Thyroid gland (tissue), 4 donors: ENCODE results near the gene NKAPL.

Source experiments
- POLR2A ChIP-seq, 2 donors: fragments of 450-650 bp; IDR thresholded peaks; one replicate each; pipeline ENCODE4 v1.6.1; 2017; ENCODE audit warnings: antibody characterized with exemption in 2 of 2, mild to moderate bottlenecking in 2 of 2, moderate library complexity in 1 of 2
- TF ChIP-seq, protein P1 (sequence below), 6 experiments: fragments of 200-600 bp in 3 of 6; fragments of 450-650 bp in 3 of 6; sonication (generic) in 3 of 6; IDR thresholded peaks; one replicate each; pipeline ENCODE4 v1.5.1; 2016 to 2019; ENCODE audit warnings: antibody characterized with exemption in 6 of 6, mild to moderate bottlenecking in 2 of 6, inconsistent platforms in 1 of 6, moderate library complexity in 1 of 6

DNA sequence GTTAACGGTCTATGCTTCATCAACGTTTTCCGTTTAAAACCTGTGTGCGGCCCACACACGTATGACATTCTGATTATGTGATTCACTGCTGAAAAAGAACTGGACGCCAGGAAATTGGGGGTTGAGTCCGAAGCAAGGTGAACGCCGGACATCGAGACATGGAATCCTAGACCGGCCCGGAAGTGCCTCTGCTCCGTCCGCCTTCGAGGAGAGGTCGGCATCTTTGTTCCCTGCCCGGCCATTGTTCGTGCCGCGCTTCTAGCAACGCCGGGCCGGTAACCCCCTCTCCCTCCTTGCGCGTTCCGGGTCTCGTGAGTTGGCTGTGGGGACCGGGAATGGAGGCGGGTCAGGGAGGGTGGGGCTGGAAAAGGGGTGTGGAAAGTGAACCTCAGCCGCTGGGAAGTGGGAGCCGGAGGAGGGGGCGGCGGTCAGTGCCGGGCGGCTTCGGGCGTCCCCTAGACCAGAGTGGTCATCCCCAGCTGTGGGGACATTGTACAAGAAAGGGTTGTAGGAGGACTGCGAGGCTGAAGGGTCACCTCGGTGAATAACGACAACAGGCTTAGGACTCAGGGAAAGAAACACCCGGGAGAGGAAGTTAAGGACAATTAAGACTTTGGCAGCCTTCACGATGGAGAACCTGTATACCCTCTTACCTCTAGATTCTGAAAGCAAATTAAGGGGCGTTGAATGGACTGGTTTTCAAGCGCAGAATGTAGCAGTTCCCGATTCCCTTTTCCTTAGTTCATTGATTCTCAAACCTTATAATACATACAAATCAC is 33.9 kb upstream of the NKAPL start, which contains the start of gene ZSCAN9:
- TF ChIP-seq, protein P1, sequence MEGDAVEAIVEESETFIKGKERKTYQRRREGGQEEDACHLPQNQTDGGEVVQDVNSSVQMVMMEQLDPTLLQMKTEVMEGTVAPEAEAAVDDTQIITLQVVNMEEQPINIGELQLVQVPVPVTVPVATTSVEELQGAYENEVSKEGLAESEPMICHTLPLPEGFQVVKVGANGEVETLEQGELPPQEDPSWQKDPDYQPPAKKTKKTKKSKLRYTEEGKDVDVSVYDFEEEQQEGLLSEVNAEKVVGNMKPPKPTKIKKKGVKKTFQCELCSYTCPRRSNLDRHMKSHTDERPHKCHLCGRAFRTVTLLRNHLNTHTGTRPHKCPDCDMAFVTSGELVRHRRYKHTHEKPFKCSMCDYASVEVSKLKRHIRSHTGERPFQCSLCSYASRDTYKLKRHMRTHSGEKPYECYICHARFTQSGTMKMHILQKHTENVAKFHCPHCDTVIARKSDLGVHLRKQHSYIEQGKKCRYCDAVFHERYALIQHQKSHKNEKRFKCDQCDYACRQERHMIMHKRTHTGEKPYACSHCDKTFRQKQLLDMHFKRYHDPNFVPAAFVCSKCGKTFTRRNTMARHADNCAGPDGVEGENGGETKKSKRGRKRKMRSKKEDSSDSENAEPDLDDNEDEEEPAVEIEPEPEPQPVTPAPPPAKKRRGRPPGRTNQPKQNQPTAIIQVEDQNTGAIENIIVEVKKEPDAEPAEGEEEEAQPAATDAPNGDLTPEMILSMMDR (IDR thresholded peaks at IDR 0.05) = no peak
- TF ChIP-seq POLR2A (IDR thresholded peaks at IDR 0.05) = peak in 1 of 2 donors; percentile 45
